T-helper 2 cell treated with Interferon-gamma antibody and Interleukin-4, amounts not matched to agents 5 μg/mL and 100 μg/mL, for 36 hours (primary cell): Measurements from ENCODE around the gene RAP1A.

Experiments
- DNase-seq: peaks from one replicate; pipeline ENCODE4 v3.0.0; 2021; ENCODE audit warnings: low spot score
- H3K27ac Mint-ChIP-seq: one replicate; pipeline ENCODE4 v1.8.0; 2021; ENCODE audit warnings: mild to moderate bottlenecking, mixed read lengths
- H3K27me3 Mint-ChIP-seq: one replicate; pipeline ENCODE4 v1.8.0; 2021; ENCODE audit warnings: low read depth, mixed read lengths
- H3K36me3 Mint-ChIP-seq: one replicate; pipeline ENCODE4 v1.8.0; 2021; ENCODE audit warnings: low read depth, mixed read lengths
- H3K4me1 Mint-ChIP-seq: one replicate; pipeline ENCODE4 v1.8.0; 2021; ENCODE audit warnings: low read depth, mixed read lengths
- H3K4me3 Mint-ChIP-seq: one replicate; pipeline ENCODE4 v1.8.0; 2022; ENCODE audit warnings: mild to moderate bottlenecking, moderate library complexity, mixed read lengths
- H3K9me3 Mint-ChIP-seq: one replicate; pipeline ENCODE4 v1.8.0; 2021; ENCODE audit warnings: mixed read lengths

RAP1A gene

DNA sequence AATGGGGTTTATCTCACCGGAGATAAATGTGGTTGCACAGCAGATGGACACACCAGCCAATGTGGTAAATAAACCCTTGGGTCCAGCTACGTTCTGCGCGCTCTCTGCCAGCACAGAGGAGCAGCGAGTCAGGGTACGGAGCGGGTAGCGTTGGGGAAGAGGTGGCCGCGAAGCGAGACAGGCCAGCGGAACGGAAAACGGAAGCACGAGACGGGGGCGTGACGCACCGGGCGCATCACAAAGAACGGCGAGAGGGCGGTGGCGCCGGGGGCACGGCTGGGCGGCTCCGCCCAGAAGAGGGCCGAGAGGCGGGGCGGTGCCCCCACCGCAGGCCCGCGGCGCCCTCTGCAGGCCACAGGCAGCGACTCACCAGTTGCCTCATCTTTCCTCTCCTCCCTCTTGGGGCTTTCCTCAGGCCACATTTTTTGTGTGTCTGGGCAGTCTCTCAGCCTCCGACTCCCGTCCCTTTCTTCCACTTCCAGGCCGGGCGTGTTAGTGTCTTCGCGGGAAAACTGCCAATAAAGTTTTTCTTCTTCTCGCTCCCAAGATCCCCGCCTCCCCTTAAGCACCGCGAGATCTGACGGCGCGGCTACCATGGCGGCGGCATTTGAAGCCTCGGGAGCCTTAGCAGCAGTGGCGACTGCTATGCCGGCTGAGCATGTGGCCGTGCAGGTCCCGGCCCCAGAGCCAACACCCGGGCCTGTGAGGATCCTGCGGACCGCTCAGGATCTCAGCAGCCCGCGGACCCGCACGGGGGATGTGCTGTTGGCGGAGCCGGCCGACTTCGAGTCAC, 135.9 kb downstream of the RAP1A start, which contains the start of gene DDX20:
TSS of gene DDX20 (plus strand) at position 571 of the 793 bp plus-strand sequence. CDS start at position 595, 24 bp downstream.
- H3K27me3 Mint-ChIP-seq = no peaks in the 10 kb centered on the region
- peaks cover 29% of the 10 kb centered on the region for H3K4me1 Mint-ChIP-seq
- H3K9me3 Mint-ChIP-seq = no peaks in the 10 kb centered on the region
- peaks cover 16% of the 10 kb centered on the region for H3K36me3 Mint-ChIP-seq
- peak within 1 kb of the TSS; percentile 99 for H3K27ac Mint-ChIP-seq
- peak within 1 kb of the TSS; percentile 92 for H3K4me3 Mint-ChIP-seq
- peak; percentile 95 for DNase-seq

DNA sequence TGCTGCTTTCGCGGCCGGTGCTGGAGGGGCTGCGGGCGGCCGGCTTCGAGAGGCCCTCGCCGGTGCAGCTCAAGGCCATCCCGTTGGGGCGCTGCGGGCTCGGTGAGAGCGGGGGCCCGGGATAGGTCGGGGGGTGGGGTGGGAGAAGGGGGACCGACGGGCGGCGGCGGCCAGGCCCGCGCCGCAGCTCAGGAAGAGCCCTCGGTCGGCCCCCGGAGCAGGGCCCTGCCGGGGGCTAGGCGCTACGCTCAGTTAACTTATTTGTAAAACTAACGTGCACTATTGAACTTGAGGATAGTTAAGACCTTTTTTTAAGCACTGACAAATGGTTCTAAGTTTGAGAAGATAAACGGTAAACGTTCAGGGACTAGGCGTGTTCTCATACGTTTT, 136.5 kb downstream of the RAP1A start:
- peaks cover 33% of the 10 kb centered on the region for H3K4me1 Mint-ChIP-seq
- no peak for DNase-seq
- H3K36me3 Mint-ChIP-seq = peaks cover 21% of the 10 kb centered on the region
- H3K4me3 Mint-ChIP-seq = peak overlapping the region; percentile 92
- H3K9me3 Mint-ChIP-seq = no peaks in the 10 kb centered on the region
- peak overlapping the region; percentile 78 for H3K27ac Mint-ChIP-seq
- no peaks in the 10 kb centered on the region for H3K27me3 Mint-ChIP-seq

DNA sequence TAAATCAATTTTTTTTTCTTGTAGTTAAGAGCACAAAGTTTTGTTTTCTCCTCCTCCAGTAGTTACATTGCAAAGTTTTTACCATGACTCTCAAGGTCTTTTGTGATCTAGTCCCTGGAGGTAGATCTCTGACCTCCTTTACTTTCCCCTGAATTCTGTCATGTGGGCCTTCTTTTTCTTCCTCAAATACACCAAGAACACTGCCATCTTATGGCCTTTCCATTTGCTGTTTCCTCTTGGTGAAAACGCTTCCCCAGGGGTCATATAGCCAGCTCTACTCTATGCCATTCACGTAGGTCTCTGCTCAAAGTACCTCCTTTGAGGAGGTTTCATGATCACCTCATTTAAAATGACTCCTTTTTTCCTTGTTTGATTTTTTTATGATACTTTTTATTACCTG, 138.8 kb downstream of the RAP1A start:
- Mint-ChIP-seq H3K27ac (no peak overlapping the region), H3K4me1 (peaks cover 30% of the 10 kb centered on the region), H3K4me3 (peak overlapping the region; percentile 33), H3K36me3 (peaks cover 32% of the 10 kb centered on the region), H3K27me3 (no peaks in the 10 kb centered on the region), H3K9me3 (no peaks in the 10 kb centered on the region)
- no peak for DNase-seq

DNA sequence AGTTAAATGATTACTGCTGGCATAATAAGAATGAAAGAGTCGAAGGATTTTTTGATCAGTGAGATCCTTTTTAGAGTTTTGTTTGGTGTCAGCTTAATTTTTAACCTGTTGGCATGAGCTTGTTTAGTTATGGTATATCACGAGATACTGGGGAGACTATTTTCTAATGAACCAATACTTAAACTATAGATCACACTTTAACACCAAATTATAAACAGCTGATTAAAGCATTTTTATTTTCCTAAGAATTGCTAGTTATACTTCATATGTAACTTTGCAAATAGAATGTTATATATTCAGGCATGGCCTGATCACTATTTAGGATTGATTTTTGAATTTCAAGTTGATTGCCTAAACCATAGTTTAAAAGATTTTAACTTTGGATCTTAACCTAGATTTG, 142.1 kb downstream of the RAP1A start:
- Mint-ChIP-seq H3K27me3 (no peaks in the 10 kb centered on the region), H3K36me3 (peaks cover 58% of the 10 kb centered on the region), H3K9me3 (no peaks in the 10 kb centered on the region), H3K4me1 (peaks cover 21% of the 10 kb centered on the region), H3K4me3 (no peak overlapping the region), H3K27ac (no peak overlapping the region)
- DNase-seq = no peak

DNA sequence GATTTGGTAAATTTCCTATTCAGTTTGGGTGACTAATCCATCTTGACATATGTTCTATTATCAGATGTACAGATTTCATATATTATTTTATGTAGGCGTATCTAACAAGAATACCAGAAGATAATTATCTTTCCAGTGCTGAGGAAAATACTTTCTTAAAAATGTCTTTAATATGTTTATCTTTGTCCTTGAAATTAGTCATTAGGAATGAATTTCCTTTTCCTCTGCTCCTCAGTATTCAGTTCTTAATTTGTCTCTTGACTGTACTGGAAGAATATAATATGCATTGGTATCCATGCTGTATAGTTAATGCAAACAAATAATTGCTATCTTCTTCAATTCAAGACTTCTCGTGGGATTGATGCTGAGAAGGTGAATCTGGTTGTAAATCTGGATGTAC, 142.7 kb downstream of the RAP1A start:
- no peaks in the 10 kb centered on the region for H3K9me3 Mint-ChIP-seq
- no peaks in the 10 kb centered on the region for H3K27me3 Mint-ChIP-seq
- no peak overlapping the region for H3K27ac Mint-ChIP-seq
- peaks cover 58% of the 10 kb centered on the region for H3K36me3 Mint-ChIP-seq
- H3K4me3 Mint-ChIP-seq = no peak overlapping the region
- DNase-seq = no peak
- peaks cover 15% of the 10 kb centered on the region for H3K4me1 Mint-ChIP-seq
